ENCODE data around the gene CCDC86. TPM values are rescaled to one million over a fixed set of nuclear protein-coding genes. Genes with fewer than 3 reads are reported as not detected.

CCDC86 gene
- total and polyA plus RNA-seq, 2 of the 4 experiments (the other 2 are of a cell fraction), result 9.5 to 34.0 TPM

DNA sequence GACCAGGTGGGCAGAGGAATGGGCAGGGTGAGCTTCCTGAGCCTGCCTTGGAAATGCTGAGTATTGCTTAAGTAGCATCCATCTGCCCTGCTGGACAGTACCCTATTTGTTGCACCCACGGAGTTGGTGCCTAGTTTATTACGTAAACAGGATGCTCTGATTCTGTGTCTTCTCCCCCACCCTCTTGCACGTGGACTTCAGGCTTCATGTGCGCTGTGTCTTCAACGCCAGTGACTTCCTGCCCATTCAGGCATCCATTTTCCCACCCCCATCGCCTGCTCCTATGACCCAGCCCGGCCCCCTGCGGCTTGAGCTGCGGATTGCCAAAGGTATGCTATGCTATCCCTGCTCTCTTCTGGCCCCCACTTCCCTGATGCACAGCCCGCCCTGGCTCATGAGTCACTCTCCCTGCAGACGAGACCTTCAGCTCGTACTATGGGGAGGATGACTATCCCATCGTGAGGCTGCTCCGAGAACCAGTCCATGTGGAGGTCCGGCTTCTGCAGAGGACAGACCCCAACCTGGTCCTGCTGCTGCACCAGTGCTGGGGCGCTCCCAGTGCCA, 31.1 kb downstream of the CCDC86 start:
- peaks cover 23% of the 10 kb centered on the region for H3K9me1 ChIP-seq (ENCODE audit: insufficient read depth, low read length)
- peak overlapping the region; percentile 80 for H2AFZ ChIP-seq (replicated peaks; ENCODE audit: low read length, poor library complexity)
- peak overlapping the region; percentile 89 for H2BK120ac ChIP-seq (ENCODE audit: low read depth, low read length)
- H3K14ac ChIP-seq (replicated peaks; ENCODE audit: low read depth, low read length), result no peak overlapping the region
- peak; percentile 91 for ATAC-seq (ENCODE audit: low read depth)
- no peak overlapping the region for H3K23ac ChIP-seq (ENCODE audit: low read depth, low read length)
- H2BK20ac ChIP-seq (ENCODE audit: low read depth, low read length), result peak overlapping the region; percentile 92; the same call in 1 of the 2 replicates
- peak overlapping the region; percentile 79 for H2BK5ac ChIP-seq (ENCODE audit: low read depth, low read length, poor library complexity, severe bottlenecking)
- ChIA-PET CTCF (interaction anchor here (0.7 to 2.5 kb wide), 5 partner anchors 14 to 97 kb away, joined by 3 to 11 read pairs (median 5); no protein-coding TSS in a partner anchor), POLR2A (ENCODE audit: unreplicated experiment) (no interaction called here)
- peak overlapping the region; percentile 36 for H3K4me2 ChIP-seq (ENCODE audit: low read depth, low read length)
- peak; percentile 89 for DNase-seq
- no TSS peak for BruUV-seq (replicated peaks)
- H3K18ac ChIP-seq (ENCODE audit: low read depth, low read length), result no peak overlapping the region; the same call in 1 of the 2 replicates
- H3K4ac ChIP-seq (ENCODE audit: low read depth, low read length), result peak overlapping the region; percentile 97
- intact Hi-C loops (cut with micrococcal nuclease) (no loop called here), in situ Hi-C loops (cut with MboI; ENCODE audit: low sequenced_read_pairs) (no loop called here), dilution Hi-C loops (cut with HindIII; ENCODE audit: low sequenced_read_pairs, unreplicated experiment) (no loop called here)
- no peaks in the 10 kb centered on the region; the same call in none of the 2 replicates for H3K27me3 ChIP-seq (ENCODE audit: control insufficient read depth, insufficient read depth, low read length)
- H2AK9ac ChIP-seq (replicated peaks; ENCODE audit: low read depth, low read length, poor library complexity), result peak overlapping the region; percentile 91
- H3K27ac ChIP-seq (ENCODE audit: insufficient read depth, low read length), result peak overlapping the region; percentile 33
- 55% methylated on average over 6 of the region's 16 CpGs; no CpG with 5 or more reads in 1 of the 2 experiments for WGBS, 2 experiments (ENCODE audit: extremely low coverage in 2 of 2, insufficient read length in 1 of 2)
- peak overlapping the region; percentile 54 to 68; a peak in 3 of 4 replicates for H4K8ac ChIP-seq (ENCODE audit: low read depth in 2 of 2, low read length in 2 of 2)
- H4K20me1 ChIP-seq (ENCODE audit: insufficient read depth, low read length), result no peaks in the 10 kb centered on the region
- H3K9me3 ChIP-seq (ENCODE audit: control insufficient read depth, insufficient read depth, low read length), result no peaks in the 10 kb centered on the region
- no peaks in the 10 kb centered on the region for H3K36me3 ChIP-seq (ENCODE audit: control insufficient read depth, insufficient read depth, low read length)
- H3K9ac ChIP-seq (ENCODE audit: low read depth, low read length), result 0 out of 2 replicates have a peak overlapping the region, but pooled peaks have one; percentile 4
- no peak overlapping the region for H3K56ac ChIP-seq (ENCODE audit: extremely low read depth, insufficient read depth, low read length)
- peaks cover 22% of the 10 kb centered on the region for H3K4me1 ChIP-seq (ENCODE audit: control insufficient read depth, insufficient read depth, low read length)
- peak overlapping the region; percentile 100 for H2AK5ac ChIP-seq (ENCODE audit: low read depth, low read length)
- peak overlapping the region; percentile 37; the same call in 1 of the 2 replicates for H4K5ac ChIP-seq (ENCODE audit: low read depth, low read length)
- 0 out of 3 replicates have a peak overlapping the region, but pooled peaks have one; percentile 4 for H2BK15ac ChIP-seq (ENCODE audit: low read depth, low read length)
- 0 out of 4 replicates have a peak, but pooled peaks cover 0 to 3% of the 10 kb centered on the region in 2 experiments for H3K79me1 ChIP-seq (ENCODE audit: low read depth in 1 of 2, low read length in 2 of 2)
- no peak overlapping the region for H3K4me3 ChIP-seq (ENCODE audit: insufficient read depth, low read depth, low read length)
- peak overlapping the region; percentile 81; the same call in 1 of the 2 replicates for H4K91ac ChIP-seq (ENCODE audit: insufficient read depth, low read depth, low read length)
- TF ChIP-seq, protein P1, sequence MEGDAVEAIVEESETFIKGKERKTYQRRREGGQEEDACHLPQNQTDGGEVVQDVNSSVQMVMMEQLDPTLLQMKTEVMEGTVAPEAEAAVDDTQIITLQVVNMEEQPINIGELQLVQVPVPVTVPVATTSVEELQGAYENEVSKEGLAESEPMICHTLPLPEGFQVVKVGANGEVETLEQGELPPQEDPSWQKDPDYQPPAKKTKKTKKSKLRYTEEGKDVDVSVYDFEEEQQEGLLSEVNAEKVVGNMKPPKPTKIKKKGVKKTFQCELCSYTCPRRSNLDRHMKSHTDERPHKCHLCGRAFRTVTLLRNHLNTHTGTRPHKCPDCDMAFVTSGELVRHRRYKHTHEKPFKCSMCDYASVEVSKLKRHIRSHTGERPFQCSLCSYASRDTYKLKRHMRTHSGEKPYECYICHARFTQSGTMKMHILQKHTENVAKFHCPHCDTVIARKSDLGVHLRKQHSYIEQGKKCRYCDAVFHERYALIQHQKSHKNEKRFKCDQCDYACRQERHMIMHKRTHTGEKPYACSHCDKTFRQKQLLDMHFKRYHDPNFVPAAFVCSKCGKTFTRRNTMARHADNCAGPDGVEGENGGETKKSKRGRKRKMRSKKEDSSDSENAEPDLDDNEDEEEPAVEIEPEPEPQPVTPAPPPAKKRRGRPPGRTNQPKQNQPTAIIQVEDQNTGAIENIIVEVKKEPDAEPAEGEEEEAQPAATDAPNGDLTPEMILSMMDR (conservative IDR thresholded peaks at IDR 0.05; ENCODE audit: low read depth, low read length), result no peak
- TF ChIP-seq CEBPB (IDR thresholded peaks at IDR 0.05; ENCODE audit: low read depth, low read length) (peak; percentile 54), BHLHE40 (IDR thresholded peaks at IDR 0.05; ENCODE audit: low read depth, low read length) (peak; percentile 90), FOS (IDR thresholded peaks at IDR 0.05; ENCODE audit: low read depth, low read length) (peak; percentile 88), RCOR1 (IDR thresholded peaks at IDR 0.05; ENCODE audit: insufficient replicate concordance, low read length) (peak; percentile 69), NFE2L2 (IDR thresholded peaks at IDR 0.05; ENCODE audit: low read depth, low read length) (no peak), MAFK (IDR thresholded peaks at IDR 0.05; ENCODE audit: low read depth, low read length) (0 out of 2 replicates have a peak, but pooled peaks have one; percentile 32), CHD1 (IDR thresholded peaks at IDR 0.05; ENCODE audit: low read depth, low read length) (no peak), RAD21 (IDR thresholded peaks at IDR 0.05; ENCODE audit: low read length) (no peak), SMC3 (IDR thresholded peaks at IDR 0.05; ENCODE audit: low read depth, low read length) (no peak), POLR2A (IDR thresholded peaks at IDR 0.05; ENCODE audit: low read depth, low read length) (no peak), RFX5 (IDR thresholded peaks at IDR 0.05; ENCODE audit: low read depth, low read length) (no peak), MAZ (IDR thresholded peaks at IDR 0.05; ENCODE audit: borderline replicate concordance, low read depth, low read length) (peak; percentile 100), MXI1 (IDR thresholded peaks at IDR 0.05; ENCODE audit: borderline replicate concordance, low read depth, low read length) (peak; percentile 82)
- TF ChIP-seq, protein P2, sequence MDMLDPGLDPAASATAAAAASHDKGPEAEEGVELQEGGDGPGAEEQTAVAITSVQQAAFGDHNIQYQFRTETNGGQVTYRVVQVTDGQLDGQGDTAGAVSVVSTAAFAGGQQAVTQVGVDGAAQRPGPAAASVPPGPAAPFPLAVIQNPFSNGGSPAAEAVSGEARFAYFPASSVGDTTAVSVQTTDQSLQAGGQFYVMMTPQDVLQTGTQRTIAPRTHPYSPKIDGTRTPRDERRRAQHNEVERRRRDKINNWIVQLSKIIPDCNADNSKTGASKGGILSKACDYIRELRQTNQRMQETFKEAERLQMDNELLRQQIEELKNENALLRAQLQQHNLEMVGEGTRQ (IDR thresholded peaks at IDR 0.05; ENCODE audit: low read depth, low read length), result no peak

All from IMR-90 (cell line).